ENCODE data around the gene PPRC1.

DNA sequence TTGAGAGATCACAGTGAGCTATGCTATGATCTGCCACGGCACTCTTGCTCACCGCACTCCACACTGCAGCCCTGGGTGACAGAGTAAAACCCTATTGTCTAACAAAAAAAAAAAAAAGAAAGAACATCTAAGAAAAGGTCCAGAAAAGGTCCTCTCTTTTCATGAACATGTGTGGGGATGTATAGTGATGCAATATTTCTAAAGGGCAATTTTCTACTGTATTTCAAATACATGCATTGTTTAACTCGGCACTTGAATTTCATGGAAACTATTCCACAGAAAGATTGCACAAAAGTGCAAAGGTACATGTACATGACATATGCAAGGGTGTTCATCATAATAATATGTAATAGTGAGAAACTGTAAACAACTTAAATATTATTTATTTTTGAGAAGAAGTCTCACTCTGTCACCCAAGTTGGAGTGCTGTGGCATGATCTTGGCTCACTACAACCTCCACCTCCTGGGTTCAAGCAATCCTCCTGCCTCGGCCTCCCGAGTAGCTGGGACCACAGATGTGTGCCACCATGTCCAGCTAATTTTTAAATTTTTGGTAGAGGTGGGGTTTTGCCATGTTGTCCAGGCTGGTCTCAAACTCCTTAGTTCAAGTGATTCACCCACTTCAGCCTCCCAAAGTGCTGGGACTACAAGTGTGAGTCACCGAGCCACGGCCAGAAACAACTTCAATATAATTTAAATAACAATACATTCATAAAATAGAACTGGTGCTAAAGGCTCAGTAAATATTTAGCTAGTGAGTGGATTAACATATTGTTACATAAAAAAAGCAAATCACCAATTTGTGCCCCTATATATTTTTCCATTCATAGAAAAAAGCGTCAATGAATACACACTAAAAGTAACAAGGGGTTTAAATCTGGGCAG, 1.3 kb upstream of the PPRC1 start:
- TF ChIP-seq POLR2A (IDR thresholded peaks at IDR 0.05) (no peak), CTCF (IDR thresholded peaks at IDR 0.05) (no peak)

Data from adrenal gland (tissue), 5 donors.